Measurements from ENCODE around the gene BCL2.
A peak's percentile ranks its signal among the peaks of the same experiment; 100 is the strongest.

Gene BCL2

GRCh38 chr18:63161761-63162195 lies 157.8 kb downstream of the BCL2 start:
- Histone ChIP-seq H3K4me2 (ENCODE audit: low read length) (no peak overlapping the region), H4K91ac (ENCODE audit: low read depth, low read length) (no peak overlapping the region), H3K79me2 (ENCODE audit: control insufficient read depth, insufficient read depth, low read length, poor library complexity) (no peaks in the 10 kb centered on the region), H3K4ac (ENCODE audit: low read depth, low read length) (no peak overlapping the region), H3K4me1 (ENCODE audit: control insufficient read depth in 1 of 2, insufficient read depth in 2 of 2, low read length in 2 of 2) (peaks cover 11 to 15% of the 10 kb centered on the region in 2 experiments), H3K14ac (ENCODE audit: low read length) (no peak overlapping the region), H3K27me3 (ENCODE audit: insufficient read depth, low read length) (no peaks in the 10 kb centered on the region), H3K79me1 (ENCODE audit: low read length) (peaks cover 4% of the 10 kb centered on the region), H4K12ac (ENCODE audit: low read depth, low read length) (no peak overlapping the region), H3K9ac (ENCODE audit: low read length) (no peak overlapping the region), H3K36me3 (ENCODE audit: control insufficient read depth in 1 of 2, insufficient read depth in 2 of 2, low read length in 2 of 2) (no peaks in the 10 kb centered on the region), H3K23ac (ENCODE audit: low read length) (no peak overlapping the region), H2BK5ac (ENCODE audit: low read depth, low read length, poor library complexity) (peak overlapping the region; percentile 44), H3K9me3 (ENCODE audit: insufficient read depth, low read depth, low read length) (no peaks in the 10 kb centered on the region), H3K27ac (ENCODE audit: low read depth, low read length) (peak overlapping the region; percentile 55), H3K18ac (ENCODE audit: low read length) (no peak overlapping the region), H4K8ac (ENCODE audit: low read depth, low read length) (peak overlapping the region; percentile 43), H2BK120ac (ENCODE audit: insufficient read depth, low read length, poor library complexity) (peak overlapping the region; percentile 63), H2AK5ac (ENCODE audit: low read length) (no peak overlapping the region), H2BK12ac (ENCODE audit: low read length) (peak overlapping the region; percentile 38), H3K4me3 (ENCODE audit: low read depth, low read length) (no peak overlapping the region), H2AFZ (ENCODE audit: insufficient read depth, low read length, poor library complexity) (no peak overlapping the region)
- no CpG with 5 or more reads among the region's 7 CpGs for WGBS (ENCODE audit: extremely low coverage, insufficient coverage, insufficient read length)
- DNase-seq, result peak; percentile 90

DNA sequence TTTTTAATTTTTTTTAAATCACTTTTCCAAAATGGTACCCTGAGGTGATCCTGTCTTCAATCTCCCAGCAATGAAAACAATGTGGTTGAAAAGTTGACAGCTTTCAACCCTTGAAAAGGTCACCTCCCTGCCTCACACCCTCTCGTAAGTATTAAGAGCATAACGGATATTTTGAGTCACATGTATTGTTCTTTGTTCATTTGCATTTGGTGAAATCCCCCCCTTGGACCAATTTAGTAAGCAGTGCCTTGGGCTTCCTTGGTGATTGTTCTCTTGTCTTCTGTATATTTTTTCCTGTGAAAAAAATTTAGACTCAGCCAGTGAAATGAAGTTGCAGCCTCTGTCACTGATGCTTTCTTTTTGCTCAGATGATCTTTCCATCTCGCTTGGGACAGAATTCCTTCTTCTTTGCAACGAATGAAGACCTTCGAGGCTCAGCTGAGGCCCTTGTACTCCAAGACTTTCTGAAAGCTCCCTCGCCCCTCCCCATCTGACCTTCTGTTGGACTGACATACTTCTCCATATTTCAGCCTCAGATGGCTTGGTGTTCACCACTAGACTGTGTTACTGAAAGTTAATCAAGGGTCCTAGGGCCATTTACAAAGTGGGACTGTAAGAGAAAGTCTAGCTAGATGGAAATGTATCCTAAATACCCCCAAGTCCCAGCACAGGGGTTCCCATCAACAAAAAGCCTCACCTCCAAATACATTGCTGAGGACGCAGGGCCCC lies 158.4 kb downstream of the BCL2 start:
- Histone ChIP-seq H2AFZ (ENCODE audit: insufficient read depth, low read length, poor library complexity) (no peak overlapping the region), H3K9me3 (ENCODE audit: insufficient read depth, low read depth, low read length) (no peaks in the 10 kb centered on the region), H3K79me1 (ENCODE audit: low read length) (peaks cover 4% of the 10 kb centered on the region), H3K14ac (ENCODE audit: low read length) (no peak overlapping the region), H3K27me3 (ENCODE audit: insufficient read depth, low read length) (no peaks in the 10 kb centered on the region), H3K27ac (ENCODE audit: low read depth, low read length) (peak overlapping the region; percentile 55), H4K8ac (ENCODE audit: low read depth, low read length) (peak overlapping the region; percentile 43), H3K36me3 (ENCODE audit: control insufficient read depth in 1 of 2, insufficient read depth in 2 of 2, low read length in 2 of 2) (no peaks in the 10 kb centered on the region), H3K4me2 (ENCODE audit: low read length) (no peak overlapping the region), H3K9ac (ENCODE audit: low read length) (no peak overlapping the region), H2BK5ac (ENCODE audit: low read depth, low read length, poor library complexity) (peak overlapping the region; percentile 44), H3K4me3 (ENCODE audit: low read depth, low read length) (no peak overlapping the region), H3K4me1 (ENCODE audit: control insufficient read depth in 1 of 2, insufficient read depth in 2 of 2, low read length in 2 of 2) (peaks cover 11 to 20% of the 10 kb centered on the region in 2 experiments), H2BK120ac (ENCODE audit: insufficient read depth, low read length, poor library complexity) (peak overlapping the region; percentile 63), H2BK12ac (ENCODE audit: low read length) (peak overlapping the region; percentile 38), H3K79me2 (ENCODE audit: control insufficient read depth, insufficient read depth, low read length, poor library complexity) (no peaks in the 10 kb centered on the region), H4K91ac (ENCODE audit: low read depth, low read length) (no peak overlapping the region), H2AK5ac (ENCODE audit: low read length) (no peak overlapping the region), H3K18ac (ENCODE audit: low read length) (no peak overlapping the region), H3K23ac (ENCODE audit: low read length) (no peak overlapping the region), H4K12ac (ENCODE audit: low read depth, low read length) (no peak overlapping the region), H3K4ac (ENCODE audit: low read depth, low read length) (no peak overlapping the region)
- WGBS (ENCODE audit: extremely low coverage, insufficient coverage, insufficient read length), result no CpG with 5 or more reads among the region's 7 CpGs
- no peak for DNase-seq

GRCh38 chr18:63160172-63160995 lies 159.2 kb downstream of the BCL2 start:
- DNase-seq, result no peak
- Histone ChIP-seq H4K91ac (ENCODE audit: low read depth, low read length) (no peak overlapping the region), H2AFZ (ENCODE audit: insufficient read depth, low read length, poor library complexity) (no peak overlapping the region), H4K8ac (ENCODE audit: low read depth, low read length) (no peak overlapping the region), H3K23ac (ENCODE audit: low read length) (no peak overlapping the region), H3K4me3 (ENCODE audit: low read depth, low read length) (no peak overlapping the region), H2AK5ac (ENCODE audit: low read length) (no peak overlapping the region), H2BK5ac (ENCODE audit: low read depth, low read length, poor library complexity) (no peak overlapping the region), H3K79me2 (ENCODE audit: control insufficient read depth, insufficient read depth, low read length, poor library complexity) (no peaks in the 10 kb centered on the region), H3K27ac (ENCODE audit: low read depth, low read length) (no peak overlapping the region), H3K79me1 (ENCODE audit: low read length) (peaks cover 4% of the 10 kb centered on the region), H3K18ac (ENCODE audit: low read length) (no peak overlapping the region), H2BK120ac (ENCODE audit: insufficient read depth, low read length, poor library complexity) (no peak overlapping the region), H3K4me1 (ENCODE audit: control insufficient read depth in 1 of 2, insufficient read depth in 2 of 2, low read length in 2 of 2) (peaks cover 14 to 21% of the 10 kb centered on the region in 2 experiments), H3K36me3 (ENCODE audit: control insufficient read depth in 1 of 2, insufficient read depth in 2 of 2, low read length in 2 of 2) (no peaks in the 10 kb centered on the region), H3K9ac (ENCODE audit: low read length) (no peak overlapping the region), H4K12ac (ENCODE audit: low read depth, low read length) (no peak overlapping the region), H3K27me3 (ENCODE audit: insufficient read depth, low read length) (no peaks in the 10 kb centered on the region), H3K9me3 (ENCODE audit: insufficient read depth, low read depth, low read length) (no peaks in the 10 kb centered on the region), H3K4me2 (ENCODE audit: low read length) (no peak overlapping the region), H3K14ac (ENCODE audit: low read length) (no peak overlapping the region), H3K4ac (ENCODE audit: low read depth, low read length) (no peak overlapping the region), H2BK12ac (ENCODE audit: low read length) (no peak overlapping the region)
- no CpG with 5 or more reads among the region's 13 CpGs for WGBS (ENCODE audit: extremely low coverage, insufficient coverage, insufficient read length)

DNA sequence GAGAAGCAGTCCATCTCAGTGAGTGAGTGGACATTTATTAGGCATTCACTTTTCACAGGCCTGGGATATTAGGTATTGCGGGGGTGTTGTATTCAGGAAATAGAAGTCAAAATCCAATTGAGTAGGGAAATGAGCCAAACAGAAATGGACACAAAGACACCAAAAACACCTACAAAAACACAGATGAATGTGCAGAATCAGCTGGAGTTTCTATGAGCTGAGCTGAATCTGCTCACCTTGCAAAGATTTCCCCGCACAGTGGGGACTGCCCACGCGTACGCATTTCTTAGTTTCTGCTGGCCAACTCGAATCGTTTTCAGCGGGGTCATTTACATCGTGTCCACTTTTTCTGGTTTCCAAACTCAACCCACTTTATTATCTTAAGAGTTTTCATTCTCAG lies 160.0 kb downstream of the BCL2 start:
- DNase-seq, result no peak
- no peaks in the 10 kb centered on the region for H3K9me3 ChIP-seq (ENCODE audit: insufficient read depth, low read depth, low read length)
- peaks cover 16 to 21% of the 10 kb centered on the region in 2 experiments for H3K4me1 ChIP-seq (ENCODE audit: control insufficient read depth in 1 of 2, insufficient read depth in 2 of 2, low read length in 2 of 2)
- no peak overlapping the region for H3K4me3 ChIP-seq (ENCODE audit: low read depth, low read length)
- no peak overlapping the region for H4K12ac ChIP-seq (ENCODE audit: low read depth, low read length)
- H4K8ac ChIP-seq (ENCODE audit: low read depth, low read length), result no peak overlapping the region
- H3K9ac ChIP-seq (ENCODE audit: low read length), result no peak overlapping the region
- H3K27me3 ChIP-seq (ENCODE audit: insufficient read depth, low read length), result no peaks in the 10 kb centered on the region
- H3K18ac ChIP-seq (ENCODE audit: low read length), result no peak overlapping the region
- no peak overlapping the region for H3K14ac ChIP-seq (ENCODE audit: low read length)
- H3K79me1 ChIP-seq (ENCODE audit: low read length), result peaks cover 4% of the 10 kb centered on the region
- H4K91ac ChIP-seq (ENCODE audit: low read depth, low read length), result no peak overlapping the region
- H3K4ac ChIP-seq (ENCODE audit: low read depth, low read length), result no peak overlapping the region
- H2BK120ac ChIP-seq (ENCODE audit: insufficient read depth, low read length, poor library complexity), result no peak overlapping the region
- H3K4me2 ChIP-seq (ENCODE audit: low read length), result no peak overlapping the region
- WGBS (ENCODE audit: extremely low coverage, insufficient coverage, insufficient read length), result no CpG with 5 or more reads among the region's 9 CpGs
- H2AK5ac ChIP-seq (ENCODE audit: low read length), result no peak overlapping the region
- H3K79me2 ChIP-seq (ENCODE audit: control insufficient read depth, insufficient read depth, low read length, poor library complexity), result no peaks in the 10 kb centered on the region
- no peak overlapping the region for H2AFZ ChIP-seq (ENCODE audit: insufficient read depth, low read length, poor library complexity)
- H3K27ac ChIP-seq (ENCODE audit: low read depth, low read length), result no peak overlapping the region
- H3K36me3 ChIP-seq (ENCODE audit: control insufficient read depth in 1 of 2, insufficient read depth in 2 of 2, low read length in 2 of 2), result no peaks in the 10 kb centered on the region
- H2BK12ac ChIP-seq (ENCODE audit: low read length), result no peak overlapping the region
- no peak overlapping the region for H2BK5ac ChIP-seq (ENCODE audit: low read depth, low read length, poor library complexity)
- no peak overlapping the region for H3K23ac ChIP-seq (ENCODE audit: low read length)

Data from trophoblast cell (in vitro differentiated cells and primary cell).